ENCODE data around the gene FLII.

The FLII gene

DNA sequence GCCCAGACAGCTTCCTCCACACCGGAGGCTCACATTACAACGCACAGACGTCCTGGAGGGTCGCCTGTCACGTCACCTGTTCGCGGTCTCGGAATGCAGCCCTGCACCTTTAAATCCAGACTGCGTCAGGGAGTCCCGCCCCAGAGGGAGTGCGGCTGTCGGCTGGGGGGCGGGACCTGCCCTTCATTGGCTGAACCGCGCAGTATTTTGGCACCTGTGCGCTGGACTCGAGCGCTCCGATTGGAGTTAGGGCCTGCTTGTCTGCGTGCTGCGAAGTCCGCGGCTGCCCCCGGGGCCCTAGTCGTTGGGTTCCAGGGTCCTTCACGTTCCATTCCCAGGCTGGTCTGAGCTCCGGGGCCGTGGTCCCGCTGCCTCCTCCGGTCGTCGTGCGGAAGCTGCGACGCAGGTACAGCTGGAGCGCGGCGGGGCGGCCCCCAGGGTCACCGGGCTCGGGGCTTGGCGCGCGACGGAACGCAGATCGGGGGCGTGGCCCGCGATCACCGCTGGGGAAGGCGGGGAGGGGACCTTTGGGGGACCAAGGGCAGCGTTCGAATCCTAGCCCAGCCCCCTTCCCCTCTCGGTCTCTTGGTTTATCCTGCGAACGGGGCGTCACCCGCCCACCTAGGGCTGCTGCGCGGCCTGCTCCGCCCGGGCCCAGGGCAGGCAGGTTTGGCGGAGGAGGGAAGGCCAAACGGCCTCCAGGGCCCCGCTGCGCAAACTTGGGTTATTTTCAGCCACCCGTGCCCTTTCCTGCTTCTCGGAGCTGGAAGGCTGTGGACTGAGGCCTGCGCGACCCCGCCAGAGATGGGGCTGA, 2.0 kb upstream of the FLII start, which contains the start of gene MIEF2:
MIEF2 (plus strand) TSS at position 331 of the 814 bp plus-strand sequence. CDS start 2,059 bp downstream, outside the sequence.
- DNase-seq (ENCODE audit: low read depth in 2 of 2): peak; percentile 91 to 93

DNA sequence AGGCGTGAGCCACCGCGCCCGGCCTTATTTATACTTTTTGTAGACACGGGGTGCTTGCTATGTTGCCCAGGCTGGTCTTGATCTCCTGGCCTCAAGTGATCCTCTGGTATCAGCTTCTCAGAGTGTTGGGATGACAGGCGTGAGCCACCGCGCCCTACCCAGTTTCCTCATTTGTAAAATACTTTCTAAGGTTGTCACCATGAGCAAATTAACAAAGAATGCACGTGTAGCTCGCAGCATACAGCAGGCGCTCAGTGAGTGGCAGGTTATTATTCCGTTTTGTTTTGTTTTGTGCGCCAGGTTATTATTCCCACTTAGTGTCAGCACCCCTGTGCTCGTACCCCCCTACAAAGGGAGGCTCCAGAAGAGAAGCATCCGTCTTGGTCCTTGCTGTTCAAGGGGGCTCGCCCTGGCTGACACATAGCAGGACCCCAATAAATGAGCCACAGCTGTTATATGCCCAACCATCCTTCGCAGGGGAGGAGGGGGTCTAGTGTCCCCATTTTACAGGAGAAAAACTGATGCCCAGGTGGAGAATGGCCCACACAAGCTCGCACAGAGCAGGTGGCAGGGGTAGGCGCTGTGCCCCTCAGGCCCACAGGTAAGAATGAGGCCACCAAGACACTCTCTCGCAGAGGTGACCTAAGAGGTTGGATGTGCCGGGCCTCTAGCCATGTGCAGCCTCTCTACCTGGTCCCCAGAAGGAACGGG, 1.2 kb upstream of the FLII start:
- DNase-seq (ENCODE audit: low read depth in 2 of 2): no peak

DNA sequence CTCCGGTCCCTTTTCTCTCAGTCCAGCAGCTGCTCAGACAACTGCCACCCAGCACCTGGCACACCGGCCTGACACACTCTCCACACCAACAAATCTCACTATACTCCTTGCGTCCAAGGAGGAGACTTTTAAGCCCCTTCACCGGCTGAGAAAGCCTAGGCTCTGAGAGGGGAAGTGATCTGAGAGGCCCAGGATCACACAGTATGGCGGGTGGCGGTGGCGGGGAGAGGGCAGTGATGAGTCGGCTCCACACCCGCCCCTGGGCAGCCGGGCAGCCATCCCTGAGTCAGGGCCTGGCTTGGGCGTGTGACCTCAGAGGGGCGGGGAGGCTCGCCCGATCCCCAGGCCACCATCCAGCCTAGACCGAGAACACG, 569 bp downstream of the FLII start:
- peak; percentile 25 to 37 for DNase-seq (ENCODE audit: low read depth in 2 of 2)

DNA sequence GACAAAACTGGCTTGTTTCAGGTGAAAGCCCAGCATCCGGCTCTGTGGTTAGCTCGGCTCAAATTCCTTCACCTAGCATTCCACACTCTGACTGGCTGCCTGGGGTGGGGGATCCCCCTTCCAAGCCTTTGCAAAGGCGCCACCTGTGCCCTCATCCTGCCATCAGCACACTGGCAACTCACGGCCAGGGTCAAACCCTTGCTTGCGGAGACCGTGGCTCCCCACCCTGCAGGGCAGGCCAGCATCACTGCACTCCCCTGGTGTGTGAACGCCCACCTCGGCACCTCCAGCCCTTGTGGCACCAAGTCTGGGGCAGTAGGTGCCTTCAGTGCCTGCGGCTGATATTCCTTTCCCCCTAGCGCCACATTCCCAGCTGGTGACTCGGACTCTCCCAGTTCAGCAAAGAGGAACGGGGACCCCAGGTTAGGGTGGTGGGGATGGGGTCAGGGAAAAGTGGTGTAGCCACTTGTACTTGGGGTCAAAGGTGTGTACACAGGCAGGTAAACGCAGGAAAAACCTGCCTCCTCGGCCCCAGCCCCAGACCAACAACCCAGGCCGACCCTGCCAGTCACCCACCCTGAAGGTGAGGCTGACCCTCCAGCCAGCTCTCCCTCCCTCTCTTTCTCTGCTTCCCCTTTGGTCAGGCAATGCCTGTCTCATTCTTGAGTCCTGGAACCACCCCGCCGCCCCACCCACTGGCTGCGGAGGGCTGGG, 1.1 kb downstream of the FLII start:
- no peak for DNase-seq (ENCODE audit: low read depth in 2 of 2)

DNA sequence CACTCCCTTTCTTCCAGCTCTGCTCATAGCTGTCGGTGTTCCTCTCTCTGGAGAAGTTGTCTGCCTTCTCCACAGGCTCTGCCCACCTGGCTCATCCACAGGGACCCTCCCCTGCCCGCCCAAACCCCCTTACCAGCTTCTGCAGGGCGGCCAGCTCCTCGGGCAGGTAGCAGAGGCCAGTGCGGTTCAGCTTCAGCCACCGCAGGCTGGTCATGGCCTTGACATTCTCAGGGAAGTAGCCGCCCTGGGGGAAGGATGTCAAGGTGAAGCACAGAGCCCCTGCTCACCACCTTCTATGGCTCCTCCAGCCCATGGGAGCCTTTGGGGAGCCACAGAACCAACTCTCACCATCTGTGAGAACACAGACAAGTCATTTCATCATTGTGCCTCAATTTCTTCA, 1.8 kb downstream of the FLII start:
- no peak for DNase-seq (ENCODE audit: low read depth in 2 of 2)

DNA sequence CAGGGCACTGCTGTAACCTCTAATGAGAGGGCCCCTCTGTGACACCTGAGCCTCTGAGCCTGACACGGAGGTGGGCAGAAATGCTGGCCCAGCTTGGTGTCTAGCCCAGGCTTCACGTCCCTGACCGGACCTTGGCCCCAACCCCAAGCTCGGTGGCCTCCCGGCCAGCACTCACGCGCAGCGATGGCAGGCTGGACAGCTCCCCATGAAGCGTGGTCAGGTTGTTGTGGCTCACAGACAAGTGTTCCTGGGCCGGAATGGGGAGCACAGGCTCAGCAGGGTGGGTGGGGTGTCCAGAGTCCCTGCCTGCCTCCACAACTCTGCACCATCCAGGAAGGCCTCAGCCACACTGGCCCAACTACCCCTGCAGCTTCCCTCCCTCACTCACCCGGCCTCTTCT, 2.2 kb downstream of the FLII start:
- no peak for DNase-seq (ENCODE audit: low read depth in 2 of 2)

DNA sequence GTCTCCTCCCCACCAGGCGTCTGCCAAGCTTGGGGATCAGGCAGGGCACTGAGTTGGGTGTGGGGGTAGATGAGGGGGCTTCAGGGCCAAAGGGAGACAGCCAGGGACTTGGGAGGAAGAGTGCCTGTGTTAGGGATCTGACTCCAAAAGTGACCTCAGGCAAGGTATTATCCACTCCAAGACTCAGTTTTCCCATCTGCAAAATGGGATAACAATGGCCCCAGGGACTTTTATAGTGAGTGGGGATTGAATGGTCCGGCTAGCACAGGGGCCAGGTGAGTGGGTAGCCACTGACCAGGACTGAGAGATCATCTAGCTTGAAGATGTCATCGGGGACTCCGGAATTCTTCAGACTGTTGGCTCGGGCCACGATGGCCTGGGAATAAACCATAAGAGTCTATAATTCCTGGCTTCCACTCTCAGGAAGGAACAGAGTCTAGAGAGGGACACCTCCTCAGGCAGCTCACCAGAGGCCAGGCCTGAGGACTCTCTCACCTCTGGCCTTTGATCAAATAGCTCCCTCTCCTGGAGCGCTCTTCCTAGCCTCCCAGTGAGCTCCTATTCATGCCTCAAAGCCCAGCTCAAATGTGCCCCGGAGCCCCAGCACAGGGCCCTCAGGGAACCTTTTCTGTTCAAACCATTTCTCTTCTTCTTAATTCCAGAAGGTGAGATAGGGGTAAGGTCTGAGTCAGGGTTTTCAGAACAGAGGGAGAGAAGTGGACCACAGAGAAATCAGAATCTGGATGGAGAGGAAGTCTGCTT, 3.5 kb downstream of the FLII start:
- no peak for DNase-seq (ENCODE audit: low read depth in 2 of 2)

DNA sequence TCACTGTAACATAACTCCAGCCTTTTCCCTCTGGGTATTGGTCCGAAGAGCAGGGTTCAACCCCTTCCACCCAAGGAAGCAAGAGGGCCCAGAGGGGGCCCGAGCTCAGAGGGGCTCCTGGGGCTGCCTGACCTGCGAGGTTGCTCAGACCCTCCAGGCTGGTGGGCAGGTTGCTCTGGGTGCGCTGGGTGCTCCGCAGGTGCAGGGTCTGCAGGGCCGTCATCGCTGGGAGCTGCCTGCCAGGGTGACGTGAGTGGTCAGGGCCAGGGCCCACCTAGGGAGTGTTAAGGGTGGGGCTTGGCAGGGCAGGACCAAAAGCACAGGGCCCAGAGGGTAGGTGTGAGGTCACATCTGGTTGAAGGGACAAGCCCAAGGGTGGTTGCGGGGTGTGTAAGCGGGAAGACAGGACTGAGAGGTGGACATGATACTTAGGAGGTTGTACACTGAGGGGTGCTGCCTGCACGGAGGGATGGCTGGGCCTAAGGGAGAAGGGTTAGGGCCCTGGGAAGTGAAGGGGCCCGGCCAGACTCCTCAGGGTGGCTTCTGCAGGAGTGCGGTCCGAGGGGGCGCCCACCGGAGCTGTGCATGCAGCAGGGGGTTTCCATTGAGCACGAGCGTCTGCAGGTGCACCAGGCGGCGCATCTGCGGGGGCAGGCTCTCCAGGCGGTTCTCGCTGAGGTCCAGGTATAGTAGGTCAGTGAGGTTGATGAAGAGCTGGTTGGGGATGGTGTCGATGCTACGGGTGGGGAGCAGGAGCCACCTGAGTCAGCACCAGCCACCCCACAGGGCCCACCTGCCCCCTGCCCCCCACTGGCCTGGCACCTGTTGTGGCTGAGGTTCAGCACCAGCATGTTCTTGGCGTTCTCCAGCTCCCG, 4.4 kb downstream of the FLII start:
- no peak for DNase-seq (ENCODE audit: low read depth in 2 of 2)

DNA sequence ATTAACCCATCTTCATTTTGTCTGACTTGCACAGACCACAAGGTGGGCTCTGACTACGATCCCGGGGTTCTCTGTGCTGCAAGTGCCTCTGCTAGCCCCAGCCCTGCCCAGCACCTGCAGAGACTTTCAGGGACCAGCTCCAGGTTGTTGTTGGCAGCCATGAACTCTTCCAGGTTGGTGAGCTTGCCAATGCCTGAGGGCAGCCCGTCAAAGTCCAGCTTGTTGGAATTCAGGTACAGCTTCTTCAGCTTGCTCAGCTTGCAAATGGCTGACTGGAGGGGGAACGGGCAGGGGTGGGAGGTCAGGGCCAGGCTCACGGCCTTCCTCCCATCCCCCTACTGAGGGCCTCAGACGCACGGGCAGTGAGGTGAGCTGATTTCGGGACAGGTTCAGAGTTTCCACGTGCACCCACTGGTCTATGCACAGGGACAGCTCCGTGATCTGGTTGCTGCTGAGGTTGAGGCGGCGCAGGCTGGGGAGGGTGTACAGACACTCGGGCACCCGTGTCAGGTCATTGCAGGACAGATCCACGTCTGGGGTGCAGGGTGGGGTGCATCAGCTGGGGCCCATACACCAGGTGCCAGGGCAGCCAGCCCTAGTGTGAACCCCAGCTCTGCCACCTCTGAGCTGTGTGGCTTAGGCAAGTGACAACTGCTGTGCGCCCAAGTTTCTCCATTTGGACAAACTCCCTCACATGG, 5.2 kb downstream of the FLII start:
- DNase-seq (ENCODE audit: low read depth in 2 of 2): no peak

DNA sequence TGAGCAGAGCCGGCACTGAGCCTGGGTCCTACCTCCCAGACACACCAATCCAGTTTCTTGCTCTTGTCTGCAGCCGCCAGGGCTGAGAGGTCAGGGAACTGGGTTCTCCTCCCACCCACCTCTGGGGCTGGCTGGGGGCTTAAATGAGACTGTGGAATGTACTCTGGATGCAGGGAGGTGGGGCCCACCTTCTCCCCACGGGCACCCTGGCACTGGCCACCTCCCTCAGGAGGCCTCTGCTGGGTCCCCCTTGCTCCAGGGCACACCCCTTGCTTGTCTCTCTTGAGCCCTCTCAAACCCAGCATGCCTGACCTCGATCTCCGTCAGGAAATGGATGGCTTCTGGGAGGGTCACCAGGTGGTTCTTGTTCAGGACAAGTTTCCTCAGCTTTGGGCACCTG, 6.4 kb downstream of the FLII start:
- DNase-seq (ENCODE audit: low read depth in 2 of 2): no peak

DNA sequence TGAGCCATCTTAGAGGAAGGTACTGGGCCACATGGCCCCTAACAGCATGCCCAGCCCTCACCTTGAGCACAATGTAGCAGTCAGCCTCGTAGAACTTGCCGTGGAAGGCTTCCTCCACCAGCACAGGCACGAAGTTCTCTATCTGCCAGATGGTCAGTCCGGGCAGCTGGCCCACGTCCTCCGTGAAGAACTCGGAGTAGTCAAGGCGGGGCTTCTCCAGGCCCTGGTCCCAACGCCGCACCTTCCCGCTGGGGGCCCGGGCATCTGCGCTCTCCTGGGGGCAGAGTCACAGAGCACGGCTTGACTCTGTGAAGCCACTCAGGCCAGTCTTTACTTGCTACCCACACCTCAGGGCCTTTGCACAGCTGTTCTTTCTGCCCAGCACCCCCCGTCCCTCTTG, 7.3 kb downstream of the FLII start:
- no peak for DNase-seq (ENCODE audit: low read depth in 2 of 2)

DNA sequence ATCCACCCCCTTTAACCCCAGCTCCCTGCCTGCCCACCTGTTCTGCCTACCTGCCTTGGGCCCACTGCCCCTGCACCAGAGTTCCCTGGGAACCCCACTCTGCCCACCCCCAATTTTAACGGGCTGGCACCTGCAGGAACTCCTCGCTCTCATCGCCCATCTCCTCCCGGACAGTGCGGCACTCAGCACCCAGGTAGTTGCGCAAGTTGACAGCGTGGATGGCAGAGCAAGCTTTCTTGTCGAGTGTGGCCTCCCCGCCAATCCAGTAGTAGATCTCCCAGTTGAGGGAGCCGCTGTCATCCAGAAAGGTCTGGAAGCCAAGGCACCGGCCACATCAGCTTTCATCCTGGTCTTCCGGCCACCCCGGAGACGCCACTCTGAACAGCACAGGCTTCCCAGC, 7.8 kb downstream of the FLII start:
- DNase-seq (ENCODE audit: low read depth in 2 of 2): no peak

DNA sequence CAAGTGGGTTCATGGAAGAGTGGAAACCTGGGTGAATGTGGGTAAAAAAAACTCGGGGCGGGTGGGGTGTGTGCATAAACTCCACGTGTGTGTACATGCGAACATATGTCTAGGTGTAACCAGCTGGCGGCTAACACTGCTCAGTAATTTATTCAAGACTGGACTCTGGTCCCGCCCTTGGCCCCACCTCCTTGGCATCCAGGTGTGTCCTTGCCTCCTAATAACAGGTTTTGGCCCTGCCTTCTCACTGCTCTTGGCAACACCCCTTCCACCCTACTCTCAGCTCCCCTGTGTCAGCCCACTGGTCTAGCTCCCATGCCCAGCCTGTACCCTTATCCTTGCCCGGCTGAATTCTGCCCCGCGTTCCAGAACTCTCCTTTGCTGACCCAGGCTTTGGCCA, 8.3 kb downstream of the FLII start:
- DNase-seq (ENCODE audit: low read depth in 2 of 2): no peak

DNA sequence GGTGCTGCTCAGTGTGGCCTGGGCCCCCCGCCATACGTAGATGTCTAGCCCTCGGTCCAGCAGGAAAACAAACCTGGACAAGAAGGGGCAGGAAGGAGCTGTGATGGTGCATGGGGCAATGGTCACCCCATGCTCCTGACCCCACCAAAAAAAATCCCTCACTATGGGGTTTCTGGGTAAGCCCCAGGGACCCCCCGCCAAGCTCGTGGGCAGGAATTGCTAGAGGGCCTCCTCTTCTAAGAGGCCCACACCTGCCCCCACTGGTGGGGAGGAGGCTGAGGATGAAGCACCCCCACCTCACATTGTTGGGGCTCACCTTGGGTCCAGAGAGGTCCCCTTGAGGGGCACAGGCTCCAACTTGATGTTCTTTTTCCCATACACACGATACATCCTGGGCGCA, 9.7 kb downstream of the FLII start:
- no peak for DNase-seq (ENCODE audit: low read depth in 2 of 2)

DNA sequence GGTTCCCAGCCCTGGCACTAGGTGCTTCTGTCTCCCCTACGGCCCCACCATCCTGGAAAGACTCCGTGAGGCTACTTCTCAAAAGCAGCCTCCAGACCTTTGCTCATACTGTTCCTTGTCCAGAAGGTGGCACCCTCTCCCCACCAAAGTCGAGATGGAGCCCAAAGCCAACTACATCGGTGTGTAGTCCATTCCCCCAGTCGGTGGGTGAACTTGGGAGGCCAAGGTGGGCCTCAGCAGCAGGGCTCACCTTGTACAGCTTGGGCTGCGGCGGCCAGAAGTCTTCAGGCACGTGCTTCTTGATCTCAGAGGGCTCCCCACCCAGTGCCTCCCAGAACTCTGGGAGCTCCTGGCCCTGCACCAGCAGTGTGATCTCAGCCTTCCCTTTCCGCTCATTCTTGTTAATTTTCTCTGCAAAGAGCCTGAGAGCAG, 10.2 kb downstream of the FLII start:
- DNase-seq (ENCODE audit: low read depth in 2 of 2): peak in 1 of 2 donors; percentile 39

DNA sequence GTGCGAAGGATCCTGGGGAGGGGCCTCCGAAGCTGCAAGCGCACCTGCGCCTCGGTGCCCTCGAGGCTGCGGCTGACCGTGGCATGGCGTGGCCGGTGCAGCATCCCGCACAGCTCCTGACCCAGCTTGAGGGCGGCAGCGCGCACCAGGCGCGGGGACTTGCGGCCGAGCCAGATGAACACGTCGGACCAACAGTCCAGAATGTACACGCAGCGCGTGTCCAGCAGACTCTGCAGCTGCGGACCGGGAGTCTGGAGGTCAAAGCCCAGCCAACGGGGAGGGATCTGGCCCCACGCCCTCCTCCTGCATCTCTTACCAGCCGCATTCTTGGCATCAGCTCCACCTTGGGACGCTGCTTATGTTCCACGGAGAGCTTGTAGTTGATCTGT, 10.9 kb downstream of the FLII start:
- DNase-seq (ENCODE audit: low read depth in 2 of 2): no peak

DNA sequence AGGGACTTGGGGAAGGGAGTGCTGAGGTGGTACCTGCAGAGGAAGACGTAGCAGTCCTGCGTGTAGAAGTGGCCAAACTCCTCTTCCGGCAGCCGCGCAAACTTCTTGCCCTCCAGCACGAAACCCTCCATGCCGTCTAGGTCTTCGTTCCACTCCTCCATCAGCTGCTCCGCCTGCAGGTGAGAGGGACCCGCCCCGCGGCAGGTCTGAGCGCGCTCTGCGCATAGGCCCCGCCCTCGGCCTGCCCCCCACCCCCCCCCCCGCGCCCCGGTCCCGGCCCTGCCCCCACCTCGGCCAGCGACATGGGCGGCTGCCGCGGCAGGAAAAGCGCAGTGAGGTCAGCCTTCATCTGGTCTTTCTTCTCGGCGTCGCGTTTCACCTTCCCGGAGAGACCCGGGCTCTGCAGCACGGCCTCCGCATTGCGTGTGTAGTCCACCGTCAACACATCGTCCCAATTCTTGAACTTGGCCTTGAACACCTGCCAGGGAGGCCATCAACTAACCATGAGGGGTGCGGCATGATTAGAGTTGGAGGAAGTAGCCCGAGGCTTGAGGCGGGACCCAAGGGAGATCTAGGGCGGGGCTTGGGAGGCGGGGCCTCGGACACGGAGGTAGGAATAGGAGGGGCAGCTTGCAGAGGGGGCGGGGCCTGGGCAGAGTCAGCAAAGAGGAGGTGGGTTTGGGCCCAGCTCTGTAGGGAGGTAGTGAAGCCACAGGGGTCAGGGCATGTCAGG, 11.5 kb downstream of the FLII start:
- peak in 1 of 2 donors; percentile 34 for DNase-seq (ENCODE audit: low read depth in 2 of 2)

DNA sequence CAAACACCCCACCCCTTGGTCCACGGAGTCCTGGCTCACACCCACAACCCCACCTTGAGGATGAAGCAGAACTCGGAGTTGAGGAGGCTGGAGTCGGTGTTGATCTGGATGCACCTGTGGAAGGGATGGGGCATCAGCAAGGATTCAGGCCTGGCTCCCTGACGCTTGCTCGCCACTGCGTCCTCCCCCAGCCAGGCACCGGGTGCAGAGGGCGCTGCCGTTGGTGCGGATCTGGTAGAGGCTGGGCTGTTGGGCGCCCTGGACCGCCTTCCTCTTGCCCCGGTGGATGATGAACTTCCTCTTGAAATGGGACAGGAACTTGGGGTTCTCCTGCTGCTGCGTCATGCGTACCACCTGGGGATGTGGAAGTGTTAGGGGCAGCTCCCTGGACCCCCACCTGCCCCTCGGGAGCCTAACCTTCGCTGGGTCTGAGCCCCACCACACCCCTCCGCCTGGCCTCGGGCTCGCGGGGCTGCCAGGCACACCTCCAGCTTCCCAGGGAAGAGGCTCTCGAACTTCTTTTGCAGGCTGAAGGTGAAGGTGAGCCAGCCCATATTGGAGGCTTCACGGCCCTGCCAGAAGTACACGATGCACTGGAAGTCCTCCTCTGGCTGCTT, 12.3 kb downstream of the FLII start:
- no peak for DNase-seq (ENCODE audit: low read depth in 2 of 2)

Data from stimulated activated CD8-positive, alpha-beta memory T cell treated with anti-CD3 and anti-CD28 coated beads, Interleukin-15, amount 100 ng/mL, for 48 hours (primary cell).